ENCODE measurements around the gene KANK2.

The KANK2 gene

DNA sequence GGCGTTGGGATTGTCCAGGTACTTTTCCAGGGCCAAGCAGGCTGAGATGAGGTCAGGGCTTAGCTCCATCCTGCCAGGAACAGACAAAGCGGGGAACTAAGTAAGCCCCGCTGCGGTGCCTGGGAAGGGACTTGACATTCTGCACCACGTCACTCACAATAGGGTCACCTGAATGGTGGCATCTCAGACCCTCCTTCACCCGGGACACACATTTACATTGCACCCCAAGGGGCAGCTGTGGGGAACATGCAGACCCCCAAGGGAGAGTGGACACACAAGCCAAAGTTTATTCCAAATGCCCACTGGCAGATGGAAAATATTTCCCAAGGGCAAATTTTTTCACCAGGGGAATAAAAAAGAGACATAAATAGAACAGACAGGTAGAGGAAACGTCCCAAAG is 21.4 kb downstream of the KANK2 start:
- TF ChIP-seq, protein P1, sequence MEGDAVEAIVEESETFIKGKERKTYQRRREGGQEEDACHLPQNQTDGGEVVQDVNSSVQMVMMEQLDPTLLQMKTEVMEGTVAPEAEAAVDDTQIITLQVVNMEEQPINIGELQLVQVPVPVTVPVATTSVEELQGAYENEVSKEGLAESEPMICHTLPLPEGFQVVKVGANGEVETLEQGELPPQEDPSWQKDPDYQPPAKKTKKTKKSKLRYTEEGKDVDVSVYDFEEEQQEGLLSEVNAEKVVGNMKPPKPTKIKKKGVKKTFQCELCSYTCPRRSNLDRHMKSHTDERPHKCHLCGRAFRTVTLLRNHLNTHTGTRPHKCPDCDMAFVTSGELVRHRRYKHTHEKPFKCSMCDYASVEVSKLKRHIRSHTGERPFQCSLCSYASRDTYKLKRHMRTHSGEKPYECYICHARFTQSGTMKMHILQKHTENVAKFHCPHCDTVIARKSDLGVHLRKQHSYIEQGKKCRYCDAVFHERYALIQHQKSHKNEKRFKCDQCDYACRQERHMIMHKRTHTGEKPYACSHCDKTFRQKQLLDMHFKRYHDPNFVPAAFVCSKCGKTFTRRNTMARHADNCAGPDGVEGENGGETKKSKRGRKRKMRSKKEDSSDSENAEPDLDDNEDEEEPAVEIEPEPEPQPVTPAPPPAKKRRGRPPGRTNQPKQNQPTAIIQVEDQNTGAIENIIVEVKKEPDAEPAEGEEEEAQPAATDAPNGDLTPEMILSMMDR (IDR thresholded peaks at IDR 0.05; ENCODE audit: extremely low read depth, insufficient read depth, missing control alignments), result no peak
- in situ Hi-C loops (cut with MboI; ENCODE audit: low pct_unique_long_range_greater_than_20kb, low sequenced_read_pairs, unreplicated experiment), result no loop called here
- DNase-seq (ENCODE audit: low spot score), result no peak

DNA sequence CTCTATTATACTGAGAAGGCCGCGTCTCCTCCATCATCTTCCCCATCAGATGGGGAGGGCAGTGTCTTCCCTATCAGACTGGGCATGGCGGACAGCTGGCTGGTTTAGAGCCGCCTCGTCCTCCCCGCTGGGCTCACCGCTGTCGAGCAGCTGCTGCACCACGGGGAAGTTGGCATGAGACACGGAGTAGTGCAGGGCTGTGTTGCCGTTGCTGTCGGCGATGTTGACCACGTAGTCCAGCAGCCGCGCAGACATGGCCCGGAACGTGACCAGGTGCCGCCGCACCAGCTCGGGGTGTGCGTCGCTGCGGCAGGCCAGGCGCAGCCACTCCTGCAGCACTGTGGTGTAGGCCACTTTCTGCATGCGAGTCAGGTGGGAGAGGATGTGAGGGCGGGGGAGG is 23.0 kb downstream of the KANK2 start:
- TF ChIP-seq, protein P1 (IDR thresholded peaks at IDR 0.05; ENCODE audit: extremely low read depth, insufficient read depth, missing control alignments), result no peak
- in situ Hi-C loops (cut with MboI; ENCODE audit: low pct_unique_long_range_greater_than_20kb, low sequenced_read_pairs, unreplicated experiment), result no loop called here
- DNase-seq (ENCODE audit: low spot score), result no peak

DNA sequence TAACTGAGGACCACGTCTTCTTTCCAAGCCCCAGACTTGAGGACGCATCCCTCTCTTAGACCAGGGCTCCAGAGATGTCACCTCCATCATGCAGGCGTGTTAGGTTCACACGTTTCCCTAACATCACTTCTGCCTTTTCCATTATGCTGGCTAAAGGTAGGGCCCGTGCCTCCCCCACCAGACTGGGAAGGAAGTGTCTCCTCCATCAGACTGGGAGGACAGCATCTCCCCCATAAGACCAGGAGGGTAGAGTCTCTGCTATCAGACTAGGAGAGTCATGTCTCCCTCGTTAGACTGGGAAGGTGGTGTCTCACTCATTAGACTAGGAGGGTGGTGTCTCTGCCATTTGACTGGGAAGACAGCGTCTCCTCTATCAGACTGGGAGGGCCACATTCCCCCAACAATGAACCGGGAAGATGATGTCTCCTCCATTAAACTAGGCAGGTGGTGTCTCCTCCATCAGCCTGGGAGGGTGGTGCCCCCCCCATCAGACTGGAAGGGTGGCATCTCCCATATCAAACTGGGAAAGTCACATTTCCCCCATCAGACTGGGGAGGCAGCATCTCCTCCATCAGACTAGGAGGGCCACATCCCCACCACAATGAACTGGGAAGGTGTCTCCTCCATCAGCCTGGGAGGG is 23.7 kb downstream of the KANK2 start:
- in situ Hi-C loops (cut with MboI; ENCODE audit: low pct_unique_long_range_greater_than_20kb, low sequenced_read_pairs, unreplicated experiment), result no loop called here
- TF ChIP-seq, protein P1 (IDR thresholded peaks at IDR 0.05; ENCODE audit: extremely low read depth, insufficient read depth, missing control alignments), result no peak
- no peak for DNase-seq (ENCODE audit: low spot score)

DNA sequence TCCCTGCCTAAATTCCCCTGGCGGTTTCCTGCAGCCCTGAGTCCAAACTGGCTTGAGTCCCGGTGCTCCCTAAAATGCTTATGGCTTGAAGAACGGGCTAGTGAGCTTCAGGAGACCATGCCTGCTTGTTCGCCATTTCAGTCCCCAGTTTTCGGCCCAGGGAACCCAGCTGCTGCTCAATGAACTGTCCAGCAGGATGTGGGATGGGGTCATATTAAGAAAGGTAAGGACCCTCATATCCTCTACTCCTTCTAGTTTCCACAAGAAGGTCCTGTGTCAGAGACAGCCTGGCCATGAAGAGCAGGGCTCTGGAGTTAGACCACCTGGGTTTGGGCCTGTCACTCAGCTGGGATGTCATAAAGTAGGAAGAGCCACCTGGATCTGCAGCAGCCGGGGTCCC is 24.8 kb downstream of the KANK2 start:
- TF ChIP-seq, protein P1 (IDR thresholded peaks at IDR 0.05; ENCODE audit: extremely low read depth, insufficient read depth, missing control alignments), result no peak
- in situ Hi-C loops (cut with MboI; ENCODE audit: low pct_unique_long_range_greater_than_20kb, low sequenced_read_pairs, unreplicated experiment), result no loop called here
- no peak for DNase-seq (ENCODE audit: low spot score)

DNA sequence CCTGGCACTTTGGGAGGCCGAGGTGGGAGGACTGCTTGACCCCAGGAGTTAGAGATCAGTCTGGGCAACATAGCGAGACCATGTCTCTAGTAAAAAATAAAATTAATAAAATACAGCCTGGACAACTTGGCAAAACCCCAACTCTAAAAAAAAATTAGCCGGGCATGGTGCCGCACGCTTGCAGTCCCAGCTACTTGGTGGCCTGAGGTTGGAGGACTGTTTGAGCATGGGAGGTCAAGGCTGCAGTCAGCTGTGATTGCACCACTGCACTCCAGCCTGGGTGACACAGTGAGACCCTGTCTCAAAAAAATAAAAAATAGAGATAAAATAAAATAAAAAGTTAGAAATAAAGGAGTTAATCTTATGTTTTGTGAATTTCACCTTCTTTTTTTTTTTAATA is 26.2 kb downstream of the KANK2 start:
- in situ Hi-C loops (cut with MboI; ENCODE audit: low pct_unique_long_range_greater_than_20kb, low sequenced_read_pairs, unreplicated experiment), result no loop called here
- TF ChIP-seq, protein P1 (IDR thresholded peaks at IDR 0.05; ENCODE audit: extremely low read depth, insufficient read depth, missing control alignments), result no peak
- no peak for DNase-seq (ENCODE audit: low spot score)

DNA sequence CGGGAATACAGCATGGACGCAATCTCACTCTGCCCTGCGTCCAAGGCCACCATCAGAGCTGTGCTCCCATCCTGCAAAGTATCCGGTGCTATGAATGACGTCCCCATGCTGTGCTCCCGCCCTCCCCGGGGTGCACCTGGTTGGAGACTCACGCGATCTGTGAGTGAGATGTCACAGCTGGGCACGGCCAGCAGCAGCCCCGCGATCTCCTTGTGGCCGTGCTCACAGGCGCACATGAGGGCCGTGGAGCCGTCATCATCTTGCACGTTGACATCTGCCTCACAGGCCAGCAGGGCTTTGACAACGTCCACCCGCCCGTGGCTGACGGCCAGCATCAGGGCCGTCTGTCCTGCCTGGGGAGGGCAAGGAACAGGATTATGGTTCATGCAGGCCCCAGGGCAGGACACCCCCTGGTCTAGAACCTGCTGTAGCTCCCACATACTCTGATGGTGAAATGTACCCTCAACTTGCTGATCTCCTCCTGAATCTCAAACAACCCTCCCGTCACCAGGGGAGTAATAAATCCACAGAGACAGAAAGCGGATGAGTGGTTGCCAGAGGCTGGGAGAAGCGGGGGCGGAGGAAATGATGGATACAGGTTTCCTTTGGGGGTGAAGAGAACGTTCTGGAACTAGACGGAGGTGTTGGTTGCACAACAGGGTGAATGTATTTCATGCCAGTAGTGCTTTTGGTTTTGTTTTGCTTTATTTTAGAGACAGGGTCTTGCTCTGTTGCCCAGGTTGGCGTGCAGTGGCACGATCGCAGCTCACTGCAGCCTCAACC is 27.3 kb downstream of the KANK2 start:
- TF ChIP-seq, protein P1 (IDR thresholded peaks at IDR 0.05; ENCODE audit: extremely low read depth, insufficient read depth, missing control alignments), result no peak
- no peak for DNase-seq (ENCODE audit: low spot score)
- in situ Hi-C loops (cut with MboI; ENCODE audit: low pct_unique_long_range_greater_than_20kb, low sequenced_read_pairs, unreplicated experiment), result no loop called here

Data from GM13977 (cell line).